PC-9 (cell line): ENCODE data around the gene TTC39A. TPM values are rescaled to one million over a fixed set of nuclear protein-coding genes. Genes with fewer than 3 reads are reported as not detected.
A peak's percentile ranks its signal among the peaks of the same experiment; 100 is the strongest.

Source experiments
- BruUV-seq: library from RNA; stranded (reverse); fragments of 400-500 nt; replicated peaks from 2 replicates; lab custom pipeline; 2021; lab: Mats Ljungman, UMichigan
- CTCF ChIA-PET: fragments of 300-600 bp; sonication (Branson Sonifier 250); formaldehyde crosslinking; loops from one replicate; lab custom pipeline; 2022; ENCODE audit warnings: antibody characterized with exemption; lab: Charles Lee
- POLR2A ChIA-PET: fragments of 300-600 bp; sonication (Branson Sonifier 250); formaldehyde crosslinking; loops from one replicate; lab custom pipeline; 2022; ENCODE audit warnings: antibody characterized with exemption; ENCODE audit not compliant: unreplicated experiment; lab: Charles Lee
- DNase-seq, 2 experiments: peaks; one replicate each; pipeline versions ENCODE4 v3.0.0 to v3.0.0-alpha.2; 2015 to 2022; ENCODE audit warnings: mixed read lengths in 1 of 2
- H2AFZ ChIP-seq: fragments of 200-600 bp; sonication (generic); 2 replicates; pipeline ENCODE4 v1.8.1; 2017; ENCODE audit warnings: antibody characterized with exemption
- H3F3A ChIP-seq: fragments of 200-600 bp; sonication (generic); 2 replicates; pipeline ENCODE4 v1.8.1; 2017; ENCODE audit warnings: antibody characterized with exemption, mild to moderate bottlenecking, low read depth; ENCODE audit not compliant: insufficient read depth
- H3K27ac ChIP-seq: fragments of 200-600 bp; sonication (generic); 2 replicates; pipeline ENCODE4 v1.6.1; 2016; ENCODE audit warnings: mixed run types
- H3K27me3 ChIP-seq: fragments of 200-600 bp; sonication (generic); 2 replicates; pipeline ENCODE4 v1.6.1; 2016; ENCODE audit warnings: low read depth, mixed run types; ENCODE audit not compliant: insufficient read depth
- H3K36me3 ChIP-seq: fragments of 200-600 bp; sonication (generic); 2 replicates; pipeline ENCODE4 v1.6.1; 2016; ENCODE audit warnings: low read depth, mixed run types
- H3K4me1 ChIP-seq: fragments of 200-600 bp; sonication (generic); replicated peaks from 2 replicates; pipeline ENCODE4 v1.6.1; 2016; ENCODE audit warnings: mixed run types; ENCODE audit not compliant: insufficient read depth
- H3K4me2 ChIP-seq: fragments of 200-600 bp; sonication (generic); 2 replicates; pipeline ENCODE4 v1.6.1; 2017; ENCODE audit warnings: mixed run types
- H3K4me3 ChIP-seq: fragments of 200-600 bp; sonication (generic); 2 replicates; pipeline ENCODE4 v1.6.1; 2016; ENCODE audit warnings: mixed run types
- H3K79me2 ChIP-seq: fragments of 200-600 bp; sonication (generic); 2 replicates; pipeline ENCODE4 v1.6.1; 2017; ENCODE audit warnings: low read depth, mixed run types
- H3K9me2 ChIP-seq: fragments of 200-600 bp; sonication (generic); 2 replicates; pipeline ENCODE4 v1.8.1; 2017; ENCODE audit warnings: mild to moderate bottlenecking; ENCODE audit not compliant: insufficient read depth
- H3K9me3 ChIP-seq: fragments of 200-600 bp; sonication (generic); 2 replicates; pipeline ENCODE4 v1.8.1; 2016; ENCODE audit warnings: low read depth; ENCODE audit not compliant: insufficient read depth
- H4K20me1 ChIP-seq: fragments of 200-600 bp; sonication (generic); 2 replicates; pipeline ENCODE4 v1.8.1; 2017; ENCODE audit not compliant: insufficient read depth
- CTCF ChIP-seq: fragments of 200-600 bp; sonication (generic); conservative IDR thresholded peaks from 2 replicates; pipeline ENCODE4 v1.6.1; 2017; ENCODE audit warnings: mixed run types, antibody characterized with exemption, mild to moderate bottlenecking, moderate library complexity
- EZH2 ChIP-seq: fragments of 200-600 bp; sonication (generic); IDR thresholded peaks from 2 replicates; pipeline ENCODE4 v1.8.0; 2017; ENCODE audit warnings: antibody characterized with exemption, low read depth
- intact Hi-C: fragments of 100-400 bp; cut with micrococcal nuclease; formaldehyde crosslinking; loops from one replicate; pipeline ENCODE4 v1.10.0; 2022; ENCODE audit not compliant: unreplicated experiment
- total RNA-seq: library from RNA; stranded (reverse); gene quantifications from 2 replicates; pipeline ENCODE4 v1.2.3, GENCODE V29; 2021

The TTC39A gene
- total RNA-seq, 1 experiment from 2014 or later, result 7.3 TPM

- H3K4me1 ChIP-seq, result no peaks in the 10 kb centered on the region
- H3K4me2 ChIP-seq, result no peak overlapping the region
- no peak for TF ChIP-seq EZH2
- intact Hi-C loops, result no loop called here
- no peak for DNase-seq
- H3K27ac ChIP-seq, result no peak overlapping the region
- H3K4me3 ChIP-seq, result no peak overlapping the region
- no peaks in the 10 kb centered on the region for H4K20me1 ChIP-seq
- no peak overlapping the region for H2AFZ ChIP-seq
- H3K27me3 ChIP-seq, result no peaks in the 10 kb centered on the region
- H3K9me2 ChIP-seq, result no peaks in the 10 kb centered on the region
- no peaks in the 10 kb centered on the region for H3K9me3 ChIP-seq
- BruUV-seq, result no TSS peak
- H3F3A ChIP-seq, result no peaks in the 10 kb centered on the region; the same call in 1 of the 2 replicates
- H3K36me3 ChIP-seq, result no peaks in the 10 kb centered on the region
- POLR2A ChIA-PET, result no interaction called here
- CTCF ChIA-PET, result no interaction called here
- H3K79me2 ChIP-seq, result no peaks in the 10 kb centered on the region
These were observed 41.8 kb downstream of the TTC39A start for GRCh38 chr1:51288578-51288977.

- POLR2A ChIA-PET, result no interaction called here
- BruUV-seq, result no TSS peak
- Histone ChIP-seq H3K27ac (no peak overlapping the region), H3F3A (no peaks in the 10 kb centered on the region), H3K4me1 (no peaks in the 10 kb centered on the region), H3K4me2 (no peak overlapping the region), H3K9me3 (no peaks in the 10 kb centered on the region), H3K27me3 (no peaks in the 10 kb centered on the region), H2AFZ (no peak overlapping the region), H3K4me3 (no peak overlapping the region), H3K36me3 (no peaks in the 10 kb centered on the region), H3K79me2 (no peaks in the 10 kb centered on the region), H4K20me1 (no peaks in the 10 kb centered on the region), H3K9me2 (no peaks in the 10 kb centered on the region)
- no peak for DNase-seq
- TF ChIP-seq CTCF (no peak), EZH2 (no peak)
- intact Hi-C loops, result no loop called here
- CTCF ChIA-PET, result no interaction called here
These were observed 42.4 kb downstream of the TTC39A start for GRCh38 chr1:51287966-51288365.

GRCh38 chr1:51285055-51285454, 45.3 kb downstream of the TTC39A start:
- no TSS peak for BruUV-seq
- Histone ChIP-seq H3K27me3 (no peaks in the 10 kb centered on the region), H3K4me3 (no peak overlapping the region), H3F3A (no peaks in the 10 kb centered on the region), H3K27ac (no peak overlapping the region), H3K4me2 (no peak overlapping the region), H2AFZ (no peak overlapping the region), H3K79me2 (no peaks in the 10 kb centered on the region), H3K9me3 (no peaks in the 10 kb centered on the region), H3K9me2 (no peaks in the 10 kb centered on the region), H3K36me3 (no peaks in the 10 kb centered on the region), H3K4me1 (no peaks in the 10 kb centered on the region), H4K20me1 (no peaks in the 10 kb centered on the region)
- ChIA-PET POLR2A (no interaction called here), CTCF (no interaction called here)
- DNase-seq, result no peak
- no peak for TF ChIP-seq CTCF
- TF ChIP-seq EZH2, result no peak
- intact Hi-C loops, result no loop called here

- no peak overlapping the region for H3K4me2 ChIP-seq
- intact Hi-C loops, result no loop called here
These were observed 45.8 kb downstream of the TTC39A start for GRCh38 chr1:51284487-51284954.

More at GRCh38 chr1:51284487-51284954, 45.8 kb downstream of the TTC39A start:
- no peaks in the 10 kb centered on the region for H3K4me1 ChIP-seq
- TF ChIP-seq EZH2, result no peak
- TF ChIP-seq CTCF, result no peak
- ChIA-PET CTCF (no interaction called here), POLR2A (no interaction called here)
- H3K79me2 ChIP-seq, result no peaks in the 10 kb centered on the region
- no peak overlapping the region for H3K4me3 ChIP-seq
- no peak overlapping the region for H2AFZ ChIP-seq
- no TSS peak for BruUV-seq
- no peaks in the 10 kb centered on the region for H3K9me2 ChIP-seq
- H3K27me3 ChIP-seq, result no peaks in the 10 kb centered on the region
- H4K20me1 ChIP-seq, result no peaks in the 10 kb centered on the region
- no peaks in the 10 kb centered on the region for H3K9me3 ChIP-seq
- no peaks in the 10 kb centered on the region for H3K36me3 ChIP-seq
- H3K27ac ChIP-seq, result no peak overlapping the region
- no peaks in the 10 kb centered on the region for H3F3A ChIP-seq
- peak in 1 of 2 experiments; percentile 21 for DNase-seq
